ENCODE measurements around the gene BSG. TPM values are rescaled to one million over a fixed set of nuclear protein-coding genes. Genes with fewer than 3 reads are reported as not detected.

Gene BSG
- polyA plus RNA-seq, 1 donor from 2014 or later: 209 TPM

DNA sequence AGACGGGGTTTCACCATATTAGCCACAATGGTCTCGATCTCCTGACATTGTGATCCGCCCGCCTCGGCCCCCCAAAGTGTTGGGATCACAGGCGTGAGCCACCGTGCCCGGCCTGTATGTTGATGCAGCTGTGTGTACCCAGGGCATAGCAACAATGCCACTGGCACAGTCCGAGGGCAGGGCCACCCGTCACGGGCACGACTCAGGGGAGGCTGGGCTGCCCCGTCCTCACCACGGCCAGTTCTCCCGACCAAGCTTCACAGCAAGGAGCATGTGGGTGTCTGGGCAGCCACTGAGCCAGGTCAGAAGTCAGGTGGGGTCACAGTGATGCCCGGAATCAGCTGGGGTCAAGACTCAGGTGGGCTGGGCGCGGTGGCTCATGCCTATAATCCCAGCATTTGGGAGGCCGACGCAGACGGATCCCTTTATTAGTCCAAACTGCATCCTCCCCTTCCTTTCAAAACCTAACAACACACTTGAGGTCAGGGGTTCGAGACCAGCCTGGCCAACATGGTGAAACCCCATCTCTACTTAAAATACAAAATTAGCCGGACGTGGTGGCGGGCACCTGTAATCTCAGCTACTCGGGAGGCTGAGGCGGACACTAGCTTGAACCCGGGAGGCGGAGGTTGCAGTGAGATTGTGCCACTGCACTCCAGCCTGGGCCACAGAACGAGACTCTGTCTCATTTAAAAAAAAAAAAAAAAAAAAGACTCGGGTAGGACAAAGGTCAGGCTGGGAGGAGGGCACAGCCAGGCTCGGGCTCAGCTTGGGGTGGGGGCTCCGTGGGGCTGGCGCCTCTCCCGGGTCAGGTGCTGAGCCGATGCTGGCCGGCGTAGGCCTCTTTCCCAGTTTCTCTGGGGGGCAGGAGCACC is 42.0 kb upstream of the BSG start:
- Histone ChIP-seq H3K9me3 (ENCODE audit: low read length) (no peaks in the 10 kb centered on the region), H4K20me1 (ENCODE audit: insufficient read depth) (peaks cover 16% of the 10 kb centered on the region), H3K79me2 (replicated peaks; ENCODE audit: insufficient read depth, low read length) (peaks cover 29% of the 10 kb centered on the region), H3K9me2 (ENCODE audit: insufficient read depth, low read length) (no peaks in the 10 kb centered on the region), H3K36me3 (ENCODE audit: insufficient read depth, low read length) (no peaks in the 10 kb centered on the region), H3K4me2 (ENCODE audit: low read length) (no peak overlapping the region), H2AFZ (ENCODE audit: low read depth, low read length) (peak overlapping the region; percentile 27), H3K27ac (ENCODE audit: low read length) (peak overlapping the region; percentile 87), H3K27me3 (ENCODE audit: insufficient read depth, low read depth, low read length) (no peaks in the 10 kb centered on the region), H3K4me3 (ENCODE audit: low read length) (peak overlapping the region; percentile 77), H3F3A (ENCODE audit: insufficient read depth, low read length, poor library complexity, severe bottlenecking) (no peaks in the 10 kb centered on the region), H3K9ac (ENCODE audit: low read length) (peak overlapping the region; percentile 89)
- no peak for TF ChIP-seq RAD21 (conservative IDR thresholded peaks at IDR 0.05)
- TF ChIP-seq EZH2 (IDR thresholded peaks at IDR 0.05; ENCODE audit: borderline replicate concordance, insufficient read depth, low read length, poor library complexity, severe bottlenecking): no peak
- no peak for TF ChIP-seq EP300 (conservative IDR thresholded peaks at IDR 0.05; ENCODE audit: poor library complexity, severe bottlenecking)
- TF ChIP-seq TAF1 (IDR thresholded peaks at IDR 0.05; ENCODE audit: low read depth): no peak
- TF ChIP-seq, protein P1, sequence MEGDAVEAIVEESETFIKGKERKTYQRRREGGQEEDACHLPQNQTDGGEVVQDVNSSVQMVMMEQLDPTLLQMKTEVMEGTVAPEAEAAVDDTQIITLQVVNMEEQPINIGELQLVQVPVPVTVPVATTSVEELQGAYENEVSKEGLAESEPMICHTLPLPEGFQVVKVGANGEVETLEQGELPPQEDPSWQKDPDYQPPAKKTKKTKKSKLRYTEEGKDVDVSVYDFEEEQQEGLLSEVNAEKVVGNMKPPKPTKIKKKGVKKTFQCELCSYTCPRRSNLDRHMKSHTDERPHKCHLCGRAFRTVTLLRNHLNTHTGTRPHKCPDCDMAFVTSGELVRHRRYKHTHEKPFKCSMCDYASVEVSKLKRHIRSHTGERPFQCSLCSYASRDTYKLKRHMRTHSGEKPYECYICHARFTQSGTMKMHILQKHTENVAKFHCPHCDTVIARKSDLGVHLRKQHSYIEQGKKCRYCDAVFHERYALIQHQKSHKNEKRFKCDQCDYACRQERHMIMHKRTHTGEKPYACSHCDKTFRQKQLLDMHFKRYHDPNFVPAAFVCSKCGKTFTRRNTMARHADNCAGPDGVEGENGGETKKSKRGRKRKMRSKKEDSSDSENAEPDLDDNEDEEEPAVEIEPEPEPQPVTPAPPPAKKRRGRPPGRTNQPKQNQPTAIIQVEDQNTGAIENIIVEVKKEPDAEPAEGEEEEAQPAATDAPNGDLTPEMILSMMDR (IDR thresholded peaks at IDR 0.05; ENCODE audit: poor library complexity, severe bottlenecking): no peak
- no peak for TF ChIP-seq SMC3 (conservative IDR thresholded peaks at IDR 0.05; ENCODE audit: poor library complexity)
- no peak for TF ChIP-seq POLR2AphosphoS5 (IDR thresholded peaks at IDR 0.05)
- no peak for TF ChIP-seq MXI1 (conservative IDR thresholded peaks at IDR 0.05; ENCODE audit: poor library complexity, severe bottlenecking)
- no peak for TF ChIP-seq REST (IDR thresholded peaks at IDR 0.05; ENCODE audit: borderline replicate concordance)

- H4K20me1 ChIP-seq (ENCODE audit: insufficient read depth): peaks cover 16% of the 10 kb centered on the region
- peak overlapping the region; percentile 77 for H3K4me3 ChIP-seq (ENCODE audit: low read length)
- peak overlapping the region; percentile 95 for H3K9ac ChIP-seq (ENCODE audit: low read length)
- peak overlapping the region; percentile 87 for H3K27ac ChIP-seq (ENCODE audit: low read length)
- peak overlapping the region; percentile 27 for H2AFZ ChIP-seq (ENCODE audit: low read depth, low read length)
- H3K27me3 ChIP-seq (ENCODE audit: insufficient read depth, low read depth, low read length): no peaks in the 10 kb centered on the region
- TF ChIP-seq REST (IDR thresholded peaks at IDR 0.05; ENCODE audit: borderline replicate concordance): no peak
- no peak for TF ChIP-seq EZH2 (IDR thresholded peaks at IDR 0.05; ENCODE audit: borderline replicate concordance, insufficient read depth, low read length, poor library complexity, severe bottlenecking)
- peak; percentile 66 for TF ChIP-seq POLR2AphosphoS5 (IDR thresholded peaks at IDR 0.05)
- TF ChIP-seq, protein P1 (IDR thresholded peaks at IDR 0.05; ENCODE audit: poor library complexity, severe bottlenecking): peak; percentile 57
- TF ChIP-seq TAF1 (IDR thresholded peaks at IDR 0.05; ENCODE audit: low read depth): no peak
- TF ChIP-seq MXI1 (conservative IDR thresholded peaks at IDR 0.05; ENCODE audit: poor library complexity, severe bottlenecking): peak; percentile 85
- TF ChIP-seq SMC3 (conservative IDR thresholded peaks at IDR 0.05; ENCODE audit: poor library complexity): peak; percentile 60
- peak; percentile 49 for TF ChIP-seq EP300 (conservative IDR thresholded peaks at IDR 0.05; ENCODE audit: poor library complexity, severe bottlenecking)
- TF ChIP-seq RAD21 (conservative IDR thresholded peaks at IDR 0.05): peak; percentile 43
- no peaks in the 10 kb centered on the region for H3K36me3 ChIP-seq (ENCODE audit: insufficient read depth, low read length)
- H3K9me3 ChIP-seq (ENCODE audit: low read length): no peaks in the 10 kb centered on the region
- H3F3A ChIP-seq (ENCODE audit: insufficient read depth, low read length, poor library complexity, severe bottlenecking): no peaks in the 10 kb centered on the region
- peaks cover 30% of the 10 kb centered on the region for H3K79me2 ChIP-seq (replicated peaks; ENCODE audit: insufficient read depth, low read length)
- no peak overlapping the region for H3K4me2 ChIP-seq (ENCODE audit: low read length)
- no peaks in the 10 kb centered on the region for H3K9me2 ChIP-seq (ENCODE audit: insufficient read depth, low read length)
These were observed 41.2 kb upstream of the BSG start for GRCh38 chr19:531009-531752.

All from neural cell (in vitro differentiated cells).